Activated T-helper 1 cell treated with Interleukin-2 at 50 U/mL for 16 hours (primary cell): ENCODE measurements around the gene BLVRA.
A peak's percentile ranks its signal among the peaks of the same experiment; 100 is the strongest.

Source experiments
- DNase-seq: peaks from one replicate; pipeline ENCODE4 v3.0.0-alpha.2; 2020; ENCODE audit warnings: low read depth

BLVRA gene

GRCh38 chr7:43749383-43749940 is 9.0 kb upstream of the BLVRA start:
- DNase-seq, result no peak

GRCh38 chr7:43750016-43750887 is 8.2 kb upstream of the BLVRA start:
- DNase-seq, result no peak

- no peak for DNase-seq
Measured at GRCh38 chr7:43752411-43752810, 6.1 kb upstream of the BLVRA start.

GRCh38 chr7:43753271-43753810 is 5.1 kb upstream of the BLVRA start:
- no peak for DNase-seq

GRCh38 chr7:43753843-43754242 is 4.6 kb upstream of the BLVRA start:
- no peak for DNase-seq

- no peak for DNase-seq
Measured at GRCh38 chr7:43754596-43754995, 3.9 kb upstream of the BLVRA start.

GRCh38 chr7:43756368-43757072 is 2.0 kb upstream of the BLVRA start:
- DNase-seq, result no peak

- DNase-seq, result no peak
Measured at GRCh38 chr7:43757073-43757720, 1.3 kb upstream of the BLVRA start.

- peak; percentile 20 for DNase-seq
Measured at GRCh38 chr7:43758822-43759683, 573 bp downstream of the BLVRA start.

- DNase-seq, result no peak
Measured at GRCh38 chr7:43760861-43761260, 2.4 kb downstream of the BLVRA start.

GRCh38 chr7:43761382-43761781 is 2.9 kb downstream of the BLVRA start:
- DNase-seq, result no peak

GRCh38 chr7:43761938-43762692 is 3.6 kb downstream of the BLVRA start:
- DNase-seq, result no peak

- no peak for DNase-seq
Measured at GRCh38 chr7:43763183-43763582, 4.7 kb downstream of the BLVRA start.

GRCh38 chr7:43764039-43764761 is 5.7 kb downstream of the BLVRA start:
- DNase-seq, result no peak

- DNase-seq, result no peak
Measured at GRCh38 chr7:43764807-43765491, 6.5 kb downstream of the BLVRA start.

GRCh38 chr7:43766564-43766963 is 8.1 kb downstream of the BLVRA start:
- DNase-seq, result no peak

- no peak for DNase-seq
Measured at GRCh38 chr7:43767311-43767710, 8.8 kb downstream of the BLVRA start.

- DNase-seq, result no peak
Measured at GRCh38 chr7:43768201-43768886, 9.9 kb downstream of the BLVRA start.

- DNase-seq, result no peak
Measured at GRCh38 chr7:43768887-43769272, 10.4 kb downstream of the BLVRA start.
